Stimulated activated CD8-positive, alpha-beta memory T cell treated with anti-CD3 and anti-CD28 coated beads, Interleukin-2, amount 100 ng/mL, for 1 hour (primary cell): ENCODE results near the gene ZNG1C.
"Not testable (repeated sequence)": the region's sequence is repeated elsewhere in the genome, so short reads cannot be mapped to it uniquely, and the experiment has no call there.

ENCODE experiments used
- DNase-seq, 2 donors: peaks; one replicate each; pipeline ENCODE4 v3.0.0-alpha.2; 2020; ENCODE audit warnings: low read depth in 2 of 2

ZNG1C gene

GRCh38 chr9:68343242-68343641 lies 101.5 kb downstream of the ZNG1C start:
- DNase-seq, result not testable (repeated sequence)

- not testable (repeated sequence) for DNase-seq
These were observed 102.2 kb downstream of the ZNG1C start for GRCh38 chr9:68343992-68344391.
